Measurements from ENCODE around the gene METAP1. TPM values are rescaled to one million over a fixed set of nuclear protein-coding genes. Genes with fewer than 3 reads are reported as not detected.
A peak's percentile ranks its signal among the peaks of the same experiment; 100 is the strongest.

The METAP1 gene
- total RNA-seq: 48.4 and 55.4 TPM in 2 replicates
- 40.1 and 55.0 TPM in 2 replicates for polyA plus RNA-seq

- DNase-seq (ENCODE audit: low read depth in 1 of 2, low spot score in 1 of 2): peak; percentile 96 to 97
- peaks cover 9% of the 10 kb centered on the region for H3K4me1 ChIP-seq (ENCODE audit: low read depth)
- no peaks in the 10 kb centered on the region for H3K27me3 ChIP-seq
- H3K36me3 ChIP-seq: no peaks in the 10 kb centered on the region
- H3K4me3 ChIP-seq: peak within 1 kb of the TSS; percentile 94
- peak; percentile 60 for TF ChIP-seq CTCF (IDR thresholded peaks at IDR 0.05; ENCODE audit: low read depth, low read length)
- H3K27ac ChIP-seq: peak within 1 kb of the TSS; percentile 88
- H3K9me3 ChIP-seq (ENCODE audit: low read depth): no peaks in the 10 kb centered on the region
Measured at GRCh38 chr4:98995183-98996055, at the start of gene METAP1. Gene METAP1, plus strand, starts transcription at chr4:98995721. Its CDS starts 33 bp downstream, at chr4:98995754.

DNA sequence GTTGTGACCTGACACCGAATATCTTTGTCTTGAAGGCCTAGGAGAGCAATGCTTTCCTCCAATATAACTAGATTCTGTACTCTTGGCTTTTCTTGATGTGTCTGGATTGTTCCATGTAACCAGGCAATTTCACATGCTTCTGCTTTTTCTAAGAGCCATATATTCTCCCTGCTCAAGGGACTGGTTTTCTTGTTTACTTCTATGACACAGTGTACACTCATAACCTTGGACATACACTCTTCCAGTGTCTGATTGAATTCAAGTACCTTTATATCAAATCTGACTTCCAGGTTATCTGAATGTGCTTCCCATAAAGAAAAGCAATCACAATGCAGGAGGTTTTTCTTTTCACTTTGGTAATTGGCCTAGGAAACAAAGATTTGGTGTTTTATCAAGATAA, 49.2 kb upstream of the METAP1 start:
- no peak overlapping the region for H3K27ac ChIP-seq
- no peak overlapping the region for H3K4me3 ChIP-seq
- no peaks in the 10 kb centered on the region for H3K9me3 ChIP-seq (ENCODE audit: low read depth)
- no peaks in the 10 kb centered on the region for H3K4me1 ChIP-seq (ENCODE audit: low read depth)
- no peaks in the 10 kb centered on the region for H3K27me3 ChIP-seq
- no peaks in the 10 kb centered on the region for H3K36me3 ChIP-seq
- TF ChIP-seq CTCF (IDR thresholded peaks at IDR 0.05; ENCODE audit: low read depth, low read length): no peak
- no peak for DNase-seq (ENCODE audit: low read depth in 1 of 2, low spot score in 1 of 2)

- Histone ChIP-seq H3K27me3 (no peaks in the 10 kb centered on the region), H3K27ac (no peak overlapping the region), H3K4me1 (ENCODE audit: low read depth) (no peaks in the 10 kb centered on the region), H3K36me3 (no peaks in the 10 kb centered on the region), H3K9me3 (ENCODE audit: low read depth) (no peaks in the 10 kb centered on the region), H3K4me3 (no peak overlapping the region)
- TF ChIP-seq CTCF (IDR thresholded peaks at IDR 0.05; ENCODE audit: low read depth, low read length): no peak
- DNase-seq (ENCODE audit: low read depth in 1 of 2, low spot score in 1 of 2): no peak
Measured at GRCh38 chr4:98950925-98951324, 44.6 kb upstream of the METAP1 start.

DNA sequence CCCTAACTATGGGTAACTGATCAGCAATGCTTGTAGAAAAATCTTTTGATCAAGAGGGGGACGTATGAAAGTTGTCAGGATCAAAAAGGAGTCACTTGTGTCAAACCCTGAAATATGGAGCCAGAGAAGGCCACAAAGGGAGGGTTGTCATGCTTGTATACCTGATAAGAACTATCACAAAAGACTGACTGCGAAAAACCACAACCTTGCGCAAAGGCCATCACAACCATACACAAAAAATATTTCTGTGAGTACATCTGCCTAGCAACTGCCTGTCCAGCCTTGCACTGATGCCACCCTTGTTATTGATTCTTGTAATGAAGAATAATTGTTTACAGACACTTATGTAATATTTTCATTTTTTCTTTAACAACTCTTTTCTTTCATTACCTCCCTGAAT, 43.8 kb upstream of the METAP1 start:
- TF ChIP-seq CTCF (IDR thresholded peaks at IDR 0.05; ENCODE audit: low read depth, low read length): no peak
- H3K36me3 ChIP-seq: no peaks in the 10 kb centered on the region
- no peak for DNase-seq (ENCODE audit: low read depth in 1 of 2, low spot score in 1 of 2)
- H3K9me3 ChIP-seq (ENCODE audit: low read depth): no peaks in the 10 kb centered on the region
- no peaks in the 10 kb centered on the region for H3K4me1 ChIP-seq (ENCODE audit: low read depth)
- no peaks in the 10 kb centered on the region for H3K27me3 ChIP-seq
- no peak overlapping the region for H3K4me3 ChIP-seq
- no peak overlapping the region for H3K27ac ChIP-seq

DNA sequence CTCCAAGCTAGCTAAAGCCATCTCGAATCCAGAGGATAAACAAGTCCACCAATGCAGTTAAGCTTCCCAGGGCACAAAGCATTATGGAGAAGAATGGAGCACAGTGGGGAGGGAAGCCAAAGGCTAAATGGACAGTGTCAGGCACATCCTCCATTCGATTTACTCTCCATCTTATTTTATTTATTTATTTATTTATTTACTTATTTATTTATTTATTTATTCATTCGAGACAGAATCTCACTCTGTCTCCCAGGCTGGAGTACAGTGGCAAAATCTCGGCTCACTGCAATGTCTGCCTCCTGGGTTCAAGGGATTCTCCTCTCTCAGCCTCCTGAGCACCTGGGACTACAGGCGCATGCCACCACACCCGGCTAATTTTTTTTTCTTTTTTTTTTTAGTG, 40.3 kb upstream of the METAP1 start:
- H3K9me3 ChIP-seq (ENCODE audit: low read depth): no peaks in the 10 kb centered on the region
- H3K27me3 ChIP-seq: no peaks in the 10 kb centered on the region
- H3K36me3 ChIP-seq: no peaks in the 10 kb centered on the region
- H3K4me3 ChIP-seq: no peak overlapping the region
- H3K4me1 ChIP-seq (ENCODE audit: low read depth): no peaks in the 10 kb centered on the region
- H3K27ac ChIP-seq: no peak overlapping the region
- no peak for TF ChIP-seq CTCF (IDR thresholded peaks at IDR 0.05; ENCODE audit: low read depth, low read length)
- no peak for DNase-seq (ENCODE audit: low read depth in 1 of 2, low spot score in 1 of 2)
